SK-N-SH treated with all-trans-retinoic acid at 6 μM for 48 hours (cell line): ENCODE results near the gene PARD3.

Source experiments
- GLIS3 ChIP-seq: fragments of 250-450 bp; sonication (Bioruptor Pico); IDR thresholded peaks from 2 replicates; pipeline ENCODE4 v1.5.0; 2020; ENCODE audit warnings: mild to moderate bottlenecking, moderate library complexity
- ZFP3 ChIP-seq: fragments of 250-450 bp; sonication (Bioruptor Pico); IDR thresholded peaks from 2 replicates; pipeline ENCODE4 v1.5.0; 2020; ENCODE audit warnings: mild to moderate bottlenecking, moderate library complexity

DNA sequence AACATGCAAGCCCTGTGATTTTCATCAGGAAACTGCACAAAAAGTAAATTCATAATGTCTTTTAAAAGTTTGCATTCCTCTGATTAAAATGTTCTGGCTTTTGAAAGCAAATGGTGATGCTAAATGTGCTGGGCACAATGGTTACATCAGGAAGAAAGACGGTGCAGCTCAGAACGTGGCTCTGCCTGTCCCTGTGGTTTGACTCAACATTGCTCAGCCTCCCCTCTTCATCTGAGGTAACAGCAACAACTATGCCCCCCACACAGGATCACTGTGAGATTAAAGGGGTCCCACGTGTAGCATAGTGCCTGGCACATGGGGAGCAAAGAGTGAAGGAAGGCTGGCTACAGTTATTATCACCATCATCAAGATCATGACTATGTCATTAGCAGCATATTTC lies 44.0 kb downstream of the PARD3 start:
- no peak for TF ChIP-seq ZFP3 (CRISPR knock-in tag)
- no peak for TF ChIP-seq GLIS3 (CRISPR knock-in tag)
